ENCODE results near the gene DUSP5. TPM values are rescaled to one million over a fixed set of nuclear protein-coding genes. Genes with fewer than 3 reads are reported as not detected.

DUSP5 gene
- total and polyA plus RNA-seq, 2 of the 8 experiments (the other 6 are each of a cell fraction or from before 2014, with no cell fraction given): 13.6 to 30.3 TPM

- TF ChIP-seq ASH2L (IDR thresholded peaks at IDR 0.05; ENCODE audit: low read length) (no peak), MAFK (IDR thresholded peaks at IDR 0.05; ENCODE audit: low read depth, low read length) (no peak), CTBP2 (IDR thresholded peaks at IDR 0.05; ENCODE audit: borderline replicate concordance, insufficient read depth, insufficient read length, low read length) (no peak), RAD21 (IDR thresholded peaks at IDR 0.05 in 1 of 2, conservative IDR thresholded peaks at IDR 0.05 in 1 of 2; ENCODE audit: low read depth in 2 of 2, low read length in 2 of 2) (no peak)
Observed at GRCh38 chr10:110504111-110504735, 6.5 kb downstream of the DUSP5 start (continued).
